ENCODE data around the gene C8G.

C8G gene

DNA sequence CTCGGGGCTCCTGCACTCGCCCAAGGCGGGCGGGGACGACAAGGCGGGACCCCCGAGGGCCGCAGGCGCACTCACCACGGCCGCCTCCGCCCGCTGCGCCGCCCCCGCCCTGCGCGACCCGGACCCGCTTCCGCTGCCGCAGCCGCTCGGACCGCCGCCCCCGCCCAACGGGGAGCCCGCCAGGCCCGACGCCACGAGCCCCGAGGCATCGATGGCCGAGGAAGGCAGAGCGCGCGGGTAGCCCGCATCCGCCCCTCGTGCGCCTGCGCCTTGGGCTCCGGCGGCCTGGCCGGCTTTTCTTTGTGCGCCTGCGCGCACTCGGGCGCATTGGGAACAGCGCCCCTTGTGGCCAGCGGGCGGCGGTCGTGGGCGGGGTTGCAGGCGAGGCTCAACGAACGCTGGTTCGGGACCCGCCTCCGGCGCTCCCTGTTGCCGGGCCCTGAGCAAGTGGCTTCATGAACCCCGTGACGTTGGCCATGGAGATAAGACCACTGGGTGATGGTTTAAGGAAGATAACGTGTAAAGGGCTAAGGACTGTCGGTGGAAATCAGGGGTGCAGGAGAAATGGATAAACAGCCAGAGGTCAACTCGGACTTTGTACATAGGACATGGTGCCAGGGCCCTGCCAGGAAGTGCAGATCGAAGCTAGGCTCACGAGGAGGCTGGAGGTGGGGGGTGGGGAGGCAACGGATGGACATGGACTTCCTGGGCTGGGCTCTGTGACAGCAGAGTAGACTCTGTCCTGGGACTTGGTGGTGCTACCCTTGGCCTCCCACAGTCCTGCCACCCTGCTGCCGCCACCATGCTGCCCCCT lies at the start of gene C8G, which contains the start of gene FBXW5:
TSS of gene C8G (plus strand) at position 725 of the 814 bp plus-strand sequence. CDS start at position 803, 78 bp downstream.
TSS of gene FBXW5 (minus strand) at position 220 of the 814 bp plus-strand sequence. CDS start 655 bp downstream, outside the sequence.
- DNase-seq (ENCODE audit: low read depth in 2 of 2) = peak; percentile 90 to 91

DNA sequence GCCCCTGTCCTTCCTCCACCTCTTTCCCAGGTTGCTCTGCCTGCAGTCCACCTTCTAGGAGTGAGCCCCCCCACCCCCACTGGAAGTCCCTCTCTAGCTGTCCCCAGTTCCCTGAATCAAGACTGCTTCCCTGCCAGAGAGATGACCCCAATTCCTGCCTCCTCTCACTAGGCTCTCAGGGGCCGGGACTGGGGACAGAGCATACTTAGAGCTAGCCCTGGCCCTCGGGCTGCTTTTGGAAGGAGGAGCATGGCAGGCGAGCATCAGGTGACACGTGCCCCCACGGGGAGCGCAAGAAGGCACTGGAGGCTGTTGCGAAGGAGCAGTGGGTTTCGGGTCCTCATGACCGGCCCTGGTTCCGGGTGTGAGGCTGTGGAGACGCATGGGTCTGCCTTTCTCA lies 49.0 kb upstream of the C8G start:
- no peak for DNase-seq (ENCODE audit: low read depth in 2 of 2)

DNA sequence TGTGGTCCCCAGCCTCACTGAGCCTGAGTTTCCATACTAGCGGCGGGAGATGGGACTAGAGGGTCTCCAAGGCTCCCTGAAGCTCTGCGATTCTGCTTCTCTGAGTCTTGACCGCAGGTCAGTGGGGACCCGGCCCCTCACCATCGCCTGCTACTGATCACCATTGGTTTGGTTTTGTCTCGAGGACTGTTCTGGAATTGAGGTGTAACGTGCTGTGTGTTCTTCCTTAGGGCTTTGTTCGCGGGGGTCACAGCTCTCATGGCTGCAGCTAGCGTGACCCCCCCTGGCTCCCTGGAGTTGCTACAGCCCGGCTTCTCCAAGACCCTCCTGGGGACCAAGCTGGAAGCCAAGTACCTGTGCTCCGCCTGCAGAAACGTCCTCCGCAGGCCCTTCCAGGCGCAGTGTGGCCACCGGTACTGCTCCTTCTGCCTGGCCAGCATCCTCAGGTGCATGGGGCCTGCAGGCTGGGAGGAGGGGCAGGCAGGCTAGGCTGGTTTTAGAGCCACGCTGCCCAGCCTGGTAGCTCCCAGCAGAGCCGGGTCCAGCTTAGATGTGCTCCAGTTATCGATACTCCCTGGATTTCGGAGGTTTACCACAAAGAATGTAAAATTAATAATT lies 46.5 kb upstream of the C8G start:
- no peak for DNase-seq (ENCODE audit: low read depth in 2 of 2)

DNA sequence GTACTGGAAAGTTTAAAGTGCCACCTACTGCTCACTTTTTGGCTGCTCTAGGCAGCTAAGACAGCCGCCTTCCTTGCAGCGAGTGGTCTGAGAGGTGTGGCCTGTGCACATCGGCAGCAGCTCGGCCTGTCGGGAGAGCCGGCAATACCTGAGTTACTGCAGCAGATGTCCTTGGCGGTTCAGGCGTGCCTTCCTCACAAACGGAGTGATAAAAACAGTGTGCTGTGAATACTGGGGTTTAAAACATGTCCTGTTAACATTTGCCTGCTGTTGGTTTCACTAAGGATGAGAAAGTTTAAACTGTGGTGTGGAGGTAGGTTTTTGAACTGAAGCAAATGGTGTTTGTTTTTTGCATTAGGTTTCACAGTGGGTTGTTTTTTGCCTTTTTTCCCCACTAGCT lies 45.8 kb upstream of the C8G start:
- DNase-seq (ENCODE audit: low read depth in 2 of 2) = no peak

DNA sequence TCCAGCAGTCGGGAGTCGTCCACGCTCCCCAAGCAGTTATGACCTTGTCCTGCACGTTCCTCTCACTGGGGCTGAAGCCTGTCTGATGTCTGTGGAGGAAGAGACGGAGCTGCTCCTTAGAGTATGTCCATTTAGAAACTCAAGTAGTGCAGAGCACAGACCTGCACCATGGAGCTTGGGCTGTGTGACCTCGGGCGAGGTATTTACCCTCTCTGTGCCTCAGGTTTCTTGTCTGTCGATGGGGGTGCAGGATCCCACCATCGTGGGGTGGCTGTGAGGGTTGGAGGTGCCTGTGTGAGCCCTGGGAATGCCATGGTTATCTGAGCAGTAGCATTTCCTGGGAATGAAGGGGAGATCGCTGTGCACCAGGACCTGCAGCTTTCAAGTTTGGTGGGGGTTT lies 44.5 kb upstream of the C8G start:
- no peak for DNase-seq (ENCODE audit: low read depth in 2 of 2)

DNA sequence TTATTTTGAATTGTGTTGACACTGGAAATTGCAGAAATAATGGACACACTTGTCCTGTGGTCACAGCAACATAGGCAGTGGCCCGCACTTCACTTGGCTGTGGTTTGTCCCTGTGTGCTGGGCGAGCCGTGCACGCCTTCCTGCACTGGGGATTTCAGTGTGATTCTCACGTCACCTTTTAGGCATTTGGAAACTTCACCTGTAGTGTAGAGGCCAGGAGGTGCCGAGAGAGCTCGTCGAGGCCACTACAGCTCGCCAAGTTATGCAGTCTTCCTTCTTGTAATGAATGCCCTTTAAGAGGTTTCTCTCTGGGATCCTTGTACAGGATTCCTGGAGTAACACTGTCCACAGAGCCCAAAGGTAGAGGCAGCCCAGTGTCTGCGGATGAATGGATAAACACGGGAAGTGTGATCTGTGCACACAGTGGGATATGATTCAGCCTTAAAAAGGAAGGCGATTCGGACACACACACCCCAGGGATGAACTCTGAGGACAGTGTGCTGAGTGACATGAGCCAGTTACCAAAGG lies 44.0 kb upstream of the C8G start:
- DNase-seq (ENCODE audit: low read depth in 2 of 2) = no peak

DNA sequence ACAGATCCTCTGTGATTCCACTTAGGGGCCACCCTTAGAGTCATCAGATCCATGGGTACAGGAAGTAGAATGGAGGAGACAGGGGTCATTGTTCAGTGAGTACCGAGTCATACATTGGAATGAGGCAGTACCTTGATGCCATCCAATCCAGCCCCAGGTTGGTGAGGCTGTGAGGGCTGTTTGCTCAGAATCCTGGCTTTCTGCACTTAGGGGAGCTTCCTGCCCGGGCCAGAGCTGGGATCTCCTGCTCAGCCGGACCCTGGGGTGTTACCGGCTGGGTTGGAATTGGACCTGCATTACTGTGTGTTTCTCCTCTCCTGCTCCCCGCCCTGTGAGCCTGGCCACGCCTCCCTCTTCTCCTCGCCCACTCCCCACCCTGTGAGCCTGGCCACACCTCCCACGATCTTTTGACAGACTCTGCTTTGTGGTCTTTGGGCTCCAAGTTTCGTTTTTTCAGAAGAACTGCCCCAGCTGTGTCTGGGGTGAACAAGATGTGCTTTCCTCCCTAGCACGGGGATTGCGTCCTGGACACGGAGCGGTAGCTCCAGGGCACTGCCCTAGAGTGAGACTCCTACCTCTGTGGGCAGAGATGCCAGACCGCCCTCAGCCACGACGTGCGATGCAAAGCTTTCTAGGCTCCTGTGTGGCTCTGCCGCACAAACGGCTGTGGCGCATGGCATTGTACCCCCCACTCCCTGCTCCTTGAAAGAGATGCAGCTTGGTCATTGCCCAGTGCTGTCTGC lies 43.4 kb upstream of the C8G start:
- peak; percentile 57 to 78 for DNase-seq (ENCODE audit: low read depth in 2 of 2)

DNA sequence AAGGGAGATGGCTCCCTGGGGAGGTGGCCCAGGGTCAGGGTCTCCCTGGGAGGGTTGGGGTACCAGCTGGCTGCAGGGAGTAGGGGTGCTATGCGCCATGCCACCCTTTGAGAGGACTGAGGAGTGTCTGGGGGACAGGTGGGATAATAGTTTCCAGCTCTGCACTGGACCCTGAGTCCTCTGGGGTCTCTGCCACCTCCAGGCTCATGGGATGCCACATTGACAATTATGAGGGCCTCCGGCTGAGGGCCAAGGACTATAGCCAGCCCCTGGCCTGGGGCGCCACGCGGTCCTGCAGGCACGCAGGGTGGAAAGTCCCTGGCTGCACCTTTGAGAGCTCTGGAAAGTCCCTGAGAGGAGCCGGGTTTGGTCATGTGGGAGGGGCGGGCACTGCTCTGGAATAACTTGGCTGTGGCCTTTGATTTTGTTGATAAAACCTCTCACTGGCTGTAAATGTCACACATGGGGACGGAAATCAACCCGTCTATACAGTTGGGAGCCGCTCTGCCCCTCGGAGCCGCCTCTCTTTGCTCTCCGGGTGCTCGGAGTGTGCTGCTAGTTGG lies 42.7 kb upstream of the C8G start:
- peak; percentile 79 to 88 for DNase-seq (ENCODE audit: low read depth in 2 of 2)

DNA sequence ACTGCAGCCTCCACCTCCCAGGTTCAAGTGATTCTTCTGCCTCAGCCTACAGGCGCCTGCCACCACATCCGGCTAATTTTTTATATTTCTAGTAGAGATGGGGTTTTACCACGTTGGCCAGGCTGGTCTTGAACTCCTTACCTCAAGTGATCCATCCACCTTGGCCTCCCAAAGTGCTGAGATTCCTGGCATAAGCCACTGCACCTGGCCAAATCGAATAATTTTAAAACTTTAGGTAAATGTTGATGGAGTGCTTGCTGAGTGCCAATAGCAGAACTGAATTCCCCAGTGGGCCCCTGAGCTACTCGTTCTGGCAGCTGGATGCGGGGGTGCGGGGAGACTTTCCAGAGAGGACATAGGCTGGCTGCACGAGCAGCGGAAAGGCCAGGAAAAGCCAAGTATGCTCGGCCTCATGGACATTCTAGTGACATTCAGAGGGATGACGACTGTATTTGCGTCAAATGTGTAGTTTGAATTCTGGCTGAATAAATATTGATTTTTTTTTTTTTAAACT lies 41.9 kb upstream of the C8G start:
- no peak for DNase-seq (ENCODE audit: low read depth in 2 of 2)

DNA sequence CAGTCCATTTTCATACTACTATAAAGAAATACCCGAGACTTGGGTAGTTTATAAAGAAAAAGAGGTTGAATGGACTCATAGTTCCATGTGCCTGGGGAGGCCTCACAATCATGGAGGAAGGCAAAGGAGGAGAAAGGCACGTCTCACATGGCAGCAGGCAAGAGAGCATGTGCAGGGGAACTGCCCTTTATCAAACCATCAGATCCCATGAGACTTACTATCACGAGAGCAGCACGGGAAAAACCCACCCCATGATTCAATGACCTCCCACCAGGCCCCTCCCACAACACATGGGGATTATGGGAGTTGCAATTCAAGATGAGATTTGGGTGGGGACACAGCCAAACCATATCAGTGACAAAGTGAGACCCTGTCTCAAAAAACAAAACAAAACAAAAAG lies 38.8 kb upstream of the C8G start:
- DNase-seq (ENCODE audit: low read depth in 2 of 2) = no peak

DNA sequence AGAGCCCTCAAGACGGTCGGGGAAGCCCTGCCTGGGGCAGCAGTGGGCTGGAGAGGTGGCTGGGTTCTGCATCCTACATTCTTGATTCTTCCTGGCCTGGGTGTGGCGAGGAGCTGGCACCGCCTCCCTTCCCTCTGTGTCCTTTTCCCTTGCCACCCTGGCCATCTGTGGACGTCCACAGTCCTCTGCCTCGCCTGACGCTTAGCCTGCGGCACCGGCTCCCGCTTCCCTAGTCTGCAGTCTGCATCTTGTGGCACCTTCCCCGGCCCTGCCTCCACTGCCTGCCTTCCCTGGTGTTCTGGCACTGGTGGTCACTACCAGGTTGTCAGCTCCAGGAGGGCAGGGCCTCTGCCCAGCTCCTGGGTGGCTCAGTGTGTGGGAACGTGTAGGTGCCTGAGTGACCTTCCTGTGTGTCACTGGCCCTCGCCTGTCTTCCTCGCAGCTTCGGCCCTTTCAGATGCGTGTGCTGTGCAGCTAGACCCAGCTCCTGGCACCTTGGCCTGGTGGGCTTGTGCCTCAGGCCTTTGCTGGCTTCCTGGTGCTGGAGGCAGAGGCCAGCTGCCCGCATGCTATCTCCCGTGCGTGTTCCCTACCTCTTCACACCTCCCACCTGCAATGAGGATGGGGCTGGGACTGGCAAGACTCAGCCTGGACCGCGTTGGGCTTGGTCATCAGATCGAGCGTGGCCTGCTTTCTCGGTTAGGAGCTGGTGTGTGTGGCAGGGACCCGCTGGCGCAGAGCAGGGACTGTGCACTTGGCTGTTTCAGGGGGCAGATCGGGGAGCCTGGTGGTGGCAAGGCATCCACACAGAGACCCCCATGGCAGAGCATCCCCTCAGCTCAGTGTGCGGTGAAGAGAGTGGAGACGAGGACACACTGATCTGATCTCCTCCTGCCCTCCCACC lies 37.8 kb upstream of the C8G start:
- DNase-seq (ENCODE audit: low read depth in 2 of 2) = no peak

DNA sequence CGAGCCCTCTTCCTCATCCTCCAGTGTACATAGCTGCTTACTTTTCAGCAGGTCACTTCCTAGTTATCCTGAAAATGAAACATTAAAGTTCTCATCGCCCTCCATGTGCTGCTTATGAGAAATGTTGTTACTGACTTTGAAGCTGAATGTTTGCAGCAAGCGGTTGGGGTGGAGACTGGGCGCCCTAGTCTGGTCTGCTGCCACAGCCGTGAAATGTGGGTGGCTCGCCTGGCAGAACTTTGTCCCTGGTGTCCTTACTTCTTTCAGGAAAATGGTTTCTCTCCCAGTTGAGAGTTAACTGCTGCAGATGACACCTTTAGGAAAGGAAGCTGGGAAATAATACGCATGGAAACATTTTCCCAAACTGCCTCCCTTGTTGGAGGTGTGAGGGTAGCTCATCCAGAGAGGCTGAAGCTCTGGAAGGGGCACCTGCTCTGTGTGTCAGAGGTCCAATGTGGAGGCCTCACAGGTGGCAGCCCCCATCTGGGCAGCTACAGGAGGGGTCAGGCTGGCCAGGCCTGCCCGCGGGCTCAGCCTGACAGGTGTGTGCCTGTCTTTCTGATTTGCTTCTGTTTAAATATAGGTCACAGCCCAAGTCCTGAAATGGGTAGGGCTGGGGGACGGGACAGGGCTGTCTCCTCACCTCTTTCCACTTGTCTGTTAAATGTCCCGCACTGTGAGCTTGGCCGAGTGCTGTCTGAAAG lies 34.7 kb upstream of the C8G start:
- DNase-seq (ENCODE audit: low read depth in 2 of 2) = no peak

DNA sequence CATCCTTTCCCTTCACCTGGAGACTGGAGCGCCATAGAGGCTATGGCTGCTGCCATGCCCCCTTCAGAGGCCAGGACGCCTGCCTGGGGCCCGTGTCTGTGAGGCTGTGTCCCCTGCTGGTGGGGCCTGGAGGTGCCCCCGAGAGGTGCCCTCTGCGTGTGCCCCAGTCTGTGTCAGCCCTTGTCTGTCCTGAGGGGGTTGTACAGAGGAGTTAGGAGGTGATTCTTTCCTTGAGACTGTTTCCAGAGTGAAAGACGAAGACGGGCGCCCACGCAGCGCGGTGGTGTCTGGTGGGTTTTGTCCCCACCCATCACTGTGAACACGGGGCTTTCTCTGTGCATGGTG lies 34.2 kb upstream of the C8G start:
- no peak for DNase-seq (ENCODE audit: low read depth in 2 of 2)

DNA sequence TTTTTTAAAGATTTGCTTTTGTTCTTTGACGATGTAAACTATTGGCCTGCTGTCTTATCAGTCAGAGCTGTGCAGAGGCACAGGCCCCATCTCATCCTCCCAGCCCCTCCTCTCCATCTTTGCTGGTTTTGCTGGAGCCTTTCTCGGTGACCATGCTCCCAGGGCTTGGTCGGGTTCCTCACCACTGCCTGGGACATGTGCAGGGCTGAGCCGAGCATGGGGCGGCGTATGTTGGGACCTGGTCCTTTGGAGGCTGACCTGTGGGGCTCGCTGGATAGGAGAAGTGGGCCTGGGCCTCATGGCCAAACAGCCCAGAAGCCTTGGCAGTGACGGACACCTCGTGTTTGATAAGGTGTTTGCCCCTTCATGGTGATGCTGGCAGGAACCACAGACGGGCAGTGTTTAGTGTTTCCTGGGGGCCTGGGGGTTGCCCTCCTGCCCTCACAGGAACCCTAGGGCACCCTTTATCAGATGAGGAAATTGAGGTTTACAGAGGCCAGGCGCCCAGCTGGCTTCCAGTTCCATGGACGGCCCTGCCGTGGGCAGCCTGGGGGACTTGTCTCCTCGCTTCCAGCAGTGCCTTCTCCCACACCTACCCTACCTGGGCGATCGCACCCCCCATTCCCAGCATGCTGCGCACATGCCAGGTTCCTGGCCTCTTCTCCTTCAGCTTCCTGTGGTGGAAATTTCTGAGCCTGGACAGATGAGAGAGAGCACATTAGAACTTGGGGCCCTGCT lies 31.2 kb upstream of the C8G start:
- DNase-seq (ENCODE audit: low read depth in 2 of 2) = no peak

DNA sequence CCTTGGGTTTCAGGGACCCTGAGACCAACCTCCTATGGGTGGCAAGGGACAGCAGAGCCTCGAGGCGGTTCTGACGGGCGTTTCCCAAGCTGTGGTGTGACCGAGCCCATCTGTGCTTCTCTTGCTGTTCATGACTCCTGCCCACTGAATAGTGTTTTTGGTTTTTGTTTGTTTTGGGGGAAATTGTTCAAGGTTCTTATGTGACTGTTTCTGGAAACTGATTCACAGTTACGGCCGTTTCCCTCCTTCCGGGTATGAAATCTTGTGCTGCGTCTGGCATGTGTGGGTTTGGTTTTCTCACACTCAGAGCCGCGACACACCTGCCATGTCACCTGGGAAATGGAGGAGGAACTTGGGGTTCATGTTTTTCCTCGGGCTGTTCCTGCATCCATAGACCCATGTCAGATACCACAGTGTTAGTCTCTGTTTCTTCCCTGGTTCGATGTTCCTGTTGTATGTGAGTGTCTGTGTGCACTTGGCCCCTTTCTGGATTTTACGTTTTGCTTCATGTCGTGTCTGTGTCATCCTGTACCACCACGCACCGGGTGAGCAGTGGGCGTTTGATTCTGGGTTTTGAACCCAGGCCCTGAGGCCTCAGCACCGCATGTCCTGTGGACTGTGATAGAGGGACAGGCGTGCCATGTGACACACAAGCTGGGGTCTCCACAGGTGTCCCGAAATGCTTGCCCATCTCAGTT lies 29.3 kb upstream of the C8G start:
- no peak for DNase-seq (ENCODE audit: low read depth in 2 of 2)

DNA sequence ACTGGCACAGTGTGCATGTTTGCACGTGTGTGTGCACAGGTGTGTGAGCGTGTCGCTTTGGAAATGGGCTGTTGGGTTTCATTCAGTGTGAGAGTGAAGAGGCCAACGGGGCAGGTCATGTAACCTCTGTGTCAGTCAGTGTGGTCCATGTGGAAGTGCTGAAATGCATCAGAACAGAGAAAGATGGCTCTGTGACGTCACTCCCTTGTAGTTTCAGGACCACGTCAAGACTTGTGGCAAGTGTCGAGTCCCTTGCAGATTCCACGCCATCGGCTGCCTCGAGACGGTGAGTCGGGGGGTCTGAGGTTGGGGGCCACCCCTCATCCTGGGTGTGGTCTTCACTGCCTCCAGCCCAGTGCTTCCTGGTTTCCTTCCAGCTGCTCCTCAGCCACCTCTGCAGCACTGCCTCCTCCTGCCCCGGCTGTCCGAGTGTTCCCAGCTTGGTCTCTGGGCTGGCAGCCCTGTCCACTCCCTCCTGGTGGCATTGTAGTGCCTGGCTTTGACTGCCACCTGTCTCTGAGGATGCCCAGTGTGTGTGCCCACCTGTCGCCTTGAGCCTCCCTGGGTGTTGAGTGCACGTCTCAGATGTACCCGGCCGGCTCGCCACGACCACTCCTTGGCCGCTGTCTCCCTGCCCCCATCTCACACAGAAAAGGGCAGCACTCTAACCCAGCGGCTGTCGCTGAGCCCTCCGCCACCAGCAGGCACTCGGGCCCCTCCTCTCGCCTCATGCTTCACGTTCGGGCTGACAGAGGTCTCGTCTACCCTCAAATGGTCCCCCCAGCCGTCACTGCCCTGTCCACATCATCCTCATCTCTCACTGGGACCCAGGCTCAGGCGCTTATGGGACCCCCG lies 28.5 kb upstream of the C8G start:
- DNase-seq (ENCODE audit: low read depth in 2 of 2) = no peak

DNA sequence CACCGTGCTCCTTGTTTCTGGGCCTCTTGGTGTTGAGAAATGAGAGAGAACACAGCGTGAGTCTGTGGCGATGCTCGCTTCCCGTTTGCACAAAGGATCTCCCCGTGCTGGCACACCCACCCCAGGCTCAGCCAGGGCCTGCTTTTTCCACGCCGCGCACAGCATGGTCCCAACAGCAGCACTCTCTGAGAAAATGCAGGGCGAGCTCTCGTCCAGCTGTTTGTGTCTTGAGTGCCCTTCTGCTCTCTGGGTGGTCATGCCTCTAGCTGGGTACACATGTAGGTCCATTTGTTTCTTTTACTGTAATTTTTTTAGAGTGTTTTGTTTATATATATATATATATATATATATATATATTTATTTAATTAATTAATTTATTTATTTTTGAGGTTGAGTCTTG lies 27.1 kb upstream of the C8G start:
- no peak for DNase-seq (ENCODE audit: low read depth in 2 of 2)

DNA sequence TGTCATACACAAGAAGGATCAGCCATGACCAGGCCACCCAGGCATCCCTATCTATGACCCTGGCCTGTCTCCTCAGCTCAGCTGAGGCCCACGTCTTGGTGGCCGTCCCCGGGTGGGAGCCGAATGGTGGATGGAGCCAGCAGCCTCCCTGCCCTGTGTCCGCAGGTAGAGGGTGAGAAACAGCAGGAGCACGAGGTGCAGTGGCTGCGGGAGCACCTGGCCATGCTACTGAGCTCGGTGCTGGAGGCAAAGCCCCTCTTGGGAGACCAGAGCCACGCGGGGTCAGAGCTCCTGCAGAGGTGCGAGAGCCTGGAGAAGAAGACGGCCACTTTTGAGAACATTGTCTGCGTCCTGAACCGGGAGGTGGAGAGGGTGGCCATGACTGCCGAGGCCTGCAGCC lies 25.0 kb upstream of the C8G start:
- DNase-seq (ENCODE audit: low read depth in 2 of 2) = no peak

Measured in stimulated activated CD4-positive, alpha-beta T cell treated with anti-CD3 and anti-CD28 coated beads, Interleukin-12 subunit alpha, Interleukin-12 subunit beta, amount 100 ng/mL, for 24 hours (primary cell).